ENCODE results near the gene NEMF. TPM values are rescaled to one million over a fixed set of nuclear protein-coding genes. Genes with fewer than 3 reads are reported as not detected.
"Not testable (repeated sequence)": the region's sequence is repeated elsewhere in the genome, so short reads cannot be mapped to it uniquely, and the experiment has no call there.

Gene NEMF
- total RNA-seq, 1 donor from 2014 or later = 132 TPM

- DNase-seq (ENCODE audit: low spot score in 2 of 2) (no peak), FAIRE-seq (no peak)
Measured at GRCh38 chr14:49849213-49849847, 3.3 kb downstream of the NEMF start.

DNA sequence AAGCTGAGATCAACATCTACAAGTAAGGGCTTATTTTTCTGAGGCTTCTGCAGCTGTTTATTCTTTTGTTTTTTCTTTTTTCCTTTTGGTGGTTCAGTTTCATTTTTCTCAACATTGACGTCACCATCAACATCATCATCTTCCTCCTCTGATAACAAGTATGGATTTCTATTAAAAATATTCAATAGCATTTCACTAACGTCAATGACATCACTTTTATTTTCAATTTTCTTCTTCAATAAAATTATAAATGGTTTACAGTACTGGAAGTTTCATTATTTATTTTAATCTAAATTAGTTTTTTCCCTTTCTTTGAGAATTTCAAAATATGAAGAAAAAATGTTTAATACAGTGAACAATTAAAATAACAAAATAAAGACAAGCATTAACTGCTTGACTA is 23.9 kb downstream of the NEMF start:
- no peak for DNase-seq (ENCODE audit: low spot score in 2 of 2)
- FAIRE-seq = peak; percentile 34

DNA sequence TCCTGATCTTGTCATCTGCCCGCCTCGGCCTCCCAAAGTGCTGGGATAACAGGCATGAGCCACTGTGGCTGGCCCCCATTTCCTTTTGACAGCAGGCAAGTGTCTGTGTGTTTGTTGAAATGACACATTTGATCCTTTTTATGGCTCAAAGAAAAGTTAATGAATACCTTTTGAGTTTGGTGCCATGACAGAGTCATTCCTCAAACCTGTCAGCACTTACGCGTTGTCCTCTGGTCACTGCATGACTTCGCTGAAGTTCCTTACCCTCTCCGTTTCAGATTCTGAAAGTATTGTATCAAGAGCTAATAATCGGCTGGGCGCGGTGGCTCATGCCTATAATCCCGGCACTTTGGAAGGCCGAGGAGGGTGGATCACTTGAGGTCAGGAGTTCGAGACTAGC is 32.4 kb downstream of the NEMF start:
- FAIRE-seq (no peak), DNase-seq (ENCODE audit: low spot score in 2 of 2) (no peak)

GRCh38 chr14:49816844-49817243 is 35.7 kb downstream of the NEMF start:
- DNase-seq (ENCODE audit: low spot score in 2 of 2) (no peak), FAIRE-seq (no peak)

- FAIRE-seq = not testable (repeated sequence)
Measured at GRCh38 chr14:49816118-49816517, 36.5 kb downstream of the NEMF start.

DNA sequence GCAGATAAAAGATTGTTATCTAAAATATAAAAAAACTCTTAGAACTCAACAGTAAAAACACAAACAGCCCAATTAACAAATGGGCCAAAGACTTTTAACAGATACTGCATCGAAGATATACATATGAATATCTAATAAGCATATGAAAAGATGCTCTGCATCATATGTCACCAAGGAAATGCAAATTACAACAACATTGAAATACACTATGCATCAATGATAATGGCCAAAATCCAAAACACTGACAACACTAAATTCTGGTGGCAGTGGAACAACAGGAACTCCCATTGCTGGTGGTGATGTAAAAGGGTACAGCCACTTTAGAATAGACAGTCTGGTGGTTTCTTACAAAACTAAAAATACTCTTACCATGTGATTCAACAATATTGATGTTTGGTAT is 43.8 kb downstream of the NEMF start:
- FAIRE-seq = no peak
- DNase-seq (ENCODE audit: low spot score in 2 of 2) = no peak

More at GRCh38 chr14:49816118-49816517, 36.5 kb downstream of the NEMF start:
- DNase-seq (ENCODE audit: low spot score in 2 of 2) = not testable (repeated sequence)

GRCh38 chr14:49796025-49796424 is 56.6 kb downstream of the NEMF start:
- no peak for DNase-seq (ENCODE audit: low spot score in 2 of 2)
- no peak for FAIRE-seq

- FAIRE-seq = no peak
- no peak for DNase-seq (ENCODE audit: low spot score in 2 of 2)
Measured at GRCh38 chr14:49792618-49793017, 60.0 kb downstream of the NEMF start.

GRCh38 chr14:49786315-49786714 is 66.3 kb downstream of the NEMF start:
- FAIRE-seq = no peak
- DNase-seq (ENCODE audit: low spot score in 2 of 2) = no peak

- FAIRE-seq = no peak
- DNase-seq (ENCODE audit: low spot score in 2 of 2) = no peak
Measured at GRCh38 chr14:49783394-49784014, 69.1 kb downstream of the NEMF start.

- FAIRE-seq = not testable (repeated sequence)
Measured at GRCh38 chr14:49781040-49781439, 71.5 kb downstream of the NEMF start.

GRCh38 chr14:49778421-49778820 is 74.2 kb downstream of the NEMF start:
- FAIRE-seq = no peak
- no peak for DNase-seq (ENCODE audit: low spot score in 2 of 2)

More at GRCh38 chr14:49781040-49781439, 71.5 kb downstream of the NEMF start:
- DNase-seq (ENCODE audit: low spot score in 2 of 2) = not testable (repeated sequence)

DNA sequence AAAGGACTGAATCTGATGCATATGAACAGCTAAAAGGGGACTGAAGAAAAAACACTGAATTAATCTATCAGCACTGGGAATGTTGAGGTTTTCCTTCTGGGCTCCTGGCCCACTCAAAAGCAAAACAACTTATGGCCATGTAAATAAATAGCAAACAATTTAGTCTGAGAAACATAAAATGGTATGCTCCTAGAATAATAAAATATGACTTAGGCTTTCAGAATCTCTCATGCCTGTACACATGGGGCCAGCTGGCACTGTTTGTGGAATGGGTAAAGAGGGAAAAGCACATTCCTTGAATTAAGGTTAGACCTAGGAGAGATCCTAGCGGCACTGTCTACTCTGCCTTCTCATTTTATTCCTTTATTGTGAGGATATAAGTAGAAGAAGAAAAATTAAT is 78.5 kb downstream of the NEMF start:
- DNase-seq (ENCODE audit: low spot score in 2 of 2) = no peak
- no peak for FAIRE-seq

DNA sequence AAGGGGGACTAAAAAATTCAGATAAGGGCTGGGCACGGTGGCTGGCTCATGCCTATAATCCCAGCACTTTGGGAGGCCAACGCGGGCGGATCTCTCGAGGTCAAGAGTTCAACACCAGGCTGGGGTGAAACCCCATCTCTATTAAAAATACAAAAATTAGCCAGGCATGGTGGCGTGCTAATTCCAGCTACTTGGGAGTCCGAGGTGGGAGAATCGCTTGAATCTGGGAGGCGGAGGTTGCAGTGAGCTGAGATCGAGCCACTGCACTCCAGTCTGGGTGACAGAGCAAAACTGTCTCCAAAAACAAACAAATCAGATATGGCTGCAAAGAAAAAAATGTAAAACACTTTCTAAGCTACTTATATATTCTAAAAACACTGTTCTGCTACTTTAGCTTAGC is 80.9 kb downstream of the NEMF start:
- DNase-seq (ENCODE audit: low spot score in 2 of 2); FAIRE-seq: not testable (repeated sequence)

- no peak for DNase-seq (ENCODE audit: low spot score in 2 of 2)
- no peak for FAIRE-seq
Measured at GRCh38 chr14:49770212-49770817, 82.3 kb downstream of the NEMF start.

DNA sequence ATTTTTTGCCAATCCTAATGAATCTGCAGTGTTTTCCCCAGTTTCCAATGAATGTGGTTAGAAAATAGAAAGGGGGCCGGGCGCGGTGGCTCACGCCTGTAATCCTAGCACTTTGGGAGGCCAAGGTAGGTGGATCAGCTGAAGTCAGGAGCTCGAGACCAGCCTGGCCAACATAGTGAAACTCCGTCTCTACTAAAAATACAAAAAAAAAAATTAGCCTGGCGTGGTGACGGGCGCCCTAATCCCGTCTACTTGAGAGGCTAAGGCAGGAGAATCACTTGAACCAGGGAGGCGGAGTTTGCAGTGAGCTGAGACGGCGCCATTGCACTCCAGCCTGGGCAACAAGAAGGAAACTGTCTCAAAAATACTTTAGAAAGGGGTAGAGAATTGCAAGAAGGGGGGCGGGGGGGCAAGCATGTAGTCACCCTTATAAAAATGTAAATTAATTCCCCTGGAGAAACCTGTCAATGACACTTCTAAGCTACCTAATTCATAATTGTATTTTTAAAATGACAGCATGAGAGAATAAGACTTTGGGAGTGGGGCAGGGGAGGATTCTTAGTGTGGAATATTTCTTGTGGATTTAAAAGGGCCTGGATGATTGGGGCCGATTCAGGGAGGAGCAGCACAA is 82.9 kb downstream of the NEMF start:
- no peak for FAIRE-seq
- DNase-seq (ENCODE audit: low spot score in 2 of 2) = no peak

- FAIRE-seq = no peak
- DNase-seq (ENCODE audit: low spot score in 2 of 2) = no peak
Measured at GRCh38 chr14:49769171-49769570, 83.4 kb downstream of the NEMF start.

DNA sequence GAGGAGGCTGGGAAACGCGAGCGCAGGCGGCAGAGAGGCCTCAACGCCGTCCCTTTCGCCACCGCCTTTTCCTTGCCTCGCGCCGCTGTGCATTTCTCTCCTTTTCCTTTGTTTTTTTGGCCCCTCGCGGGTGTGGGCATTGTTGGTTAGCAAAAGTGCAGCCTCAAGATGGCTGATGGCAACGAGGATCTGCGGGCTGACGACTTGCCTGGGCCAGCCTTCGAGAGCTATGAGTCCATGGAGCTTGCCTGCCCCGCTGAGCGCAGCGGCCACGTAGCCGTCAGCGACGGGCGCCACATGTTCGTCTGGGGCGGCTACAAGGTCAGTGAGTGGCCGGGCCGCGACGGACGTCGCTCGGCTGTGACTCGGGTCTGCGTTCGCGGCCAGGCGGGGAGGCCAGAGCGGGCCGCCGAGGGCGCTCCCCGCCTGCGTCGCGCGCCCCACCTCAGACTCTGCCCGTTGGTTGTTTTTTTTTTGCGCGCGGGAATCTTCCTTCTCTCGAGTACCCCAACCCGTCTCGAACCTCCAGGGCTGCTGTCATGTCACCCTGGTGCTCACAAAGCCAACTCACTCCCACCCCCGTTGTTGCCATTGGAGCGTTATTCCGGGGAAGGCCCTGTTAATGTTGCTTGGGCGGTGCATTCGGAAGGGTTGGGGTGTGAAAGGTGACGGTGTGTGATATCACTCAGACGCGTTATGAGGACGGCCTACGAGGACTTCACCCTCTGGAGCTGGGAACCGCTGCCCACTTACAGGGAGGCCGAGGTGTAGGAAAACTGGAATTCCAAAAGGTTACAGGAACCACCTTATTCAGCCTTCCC is 84.1 kb downstream of the NEMF start:
- no peak for FAIRE-seq
- peak; percentile 37 to 53 for DNase-seq (ENCODE audit: low spot score in 2 of 2)

- DNase-seq (ENCODE audit: low spot score in 2 of 2) = peak; percentile 82 to 89
- no peak for FAIRE-seq
Measured at GRCh38 chr14:49767571-49768300, 84.9 kb downstream of the NEMF start, which contains the start of gene KLHDC2. Gene KLHDC2 (plus strand): TSS chr14:49768153. CDS start chr14:49768469, 316 bp downstream.

DNA sequence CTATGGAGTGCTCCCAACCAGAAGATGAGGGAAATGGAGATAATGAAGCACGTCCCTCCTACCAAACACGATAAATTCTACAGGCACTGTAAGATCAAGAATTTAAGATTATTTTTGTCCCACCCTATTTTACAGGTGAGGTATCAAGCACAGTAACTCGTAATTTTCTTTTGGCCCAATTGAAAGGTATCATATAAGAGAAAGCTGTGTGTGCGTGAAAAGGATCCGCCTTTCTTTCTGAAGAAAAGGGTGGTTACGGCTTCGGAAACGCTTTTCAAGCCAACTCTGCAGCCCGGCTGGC is 85.4 kb downstream of the NEMF start:
- FAIRE-seq = no peak
- no peak for DNase-seq (ENCODE audit: low spot score in 2 of 2)
